Pancreas (tissue), 10 donors: ENCODE measurements around the gene ZBTB14. TPM values are rescaled to one million over a fixed set of nuclear protein-coding genes. Genes with fewer than 3 reads are reported as not detected.

Experiments
- ATAC-seq, 4 donors: fragments of 200-7000 bp; cut with Tn5 transposase; one replicate each; pipeline versions ENCODE4 v1.8.0 to v1.9.1; 2020; ENCODE audit warnings: mild to moderate bottlenecking in 4 of 4, moderate library complexity in 4 of 4
- DNase-seq, 6 donors: peaks; one replicate each; pipeline ENCODE4 v3.0.0-alpha.2; 2020
- FAIRE-seq: peaks from 2 replicates; lab custom pipeline; 2012; peaks lifted over from hg19 to GRCh38; lab: Jason Lieb, UNC
- H3K27ac ChIP-seq, 4 donors: fragments of 200-600 bp; sonication (generic); 1 replicate in 3 of 4; 2 replicates in 1 of 4; pipeline versions ENCODE4 v1.5.0 to v1.8.0; 2020
- H3K27me3 ChIP-seq, 4 donors: fragments of 200-600 bp; one replicate each; pipeline ENCODE4 v1.8.0; 2021
- H3K36me3 ChIP-seq, 3 donors: fragments of 200-600 bp; sonication (generic) in 1 of 3; one replicate each; pipeline versions ENCODE4 v1.5.0 to v1.8.0; 2020 to 2021
- H3K4me1 ChIP-seq, 3 donors: fragments of 200-600 bp; one replicate each; pipeline ENCODE4 v1.8.0; 2021
- H3K4me3 ChIP-seq, 4 donors: fragments of 200-600 bp; sonication (generic) in 2 of 4; one replicate each; pipeline versions ENCODE4 v1.5.0 to v1.8.0; 2020 to 2021
- H3K9me3 ChIP-seq, 4 donors: fragments of 200-600 bp; one replicate each; pipeline ENCODE4 v1.8.0; 2021
- WGBS, 2 donors: extraction: QIAGEN DNeasy Blood & Tissue Kit; methylation state at CpG; one replicate each; pipeline ENCODE4 v1.1.7; 2013; 5-methylcytosine and 5-hydroxymethylcytosine counted together
- intact Hi-C, 3 donors: fragments of 100-400 bp; cut with DNase I; formaldehyde crosslinking; loops; one replicate each; pipeline versions ENCODE4 v1.11.1 to v1.14.2; 2022
- polyA plus RNA-seq, 2 donors: library from polyadenylated mRNA; stranded (reverse); fragments of 200-250 nt; gene quantifications; one replicate each; pipeline ENCODE4 v1.2.3, GENCODE V29; 2013
- total RNA-seq, 6 donors: library from RNA; stranded (reverse); fragmentation: NEBNext Ultra II Directional in 4 of 6; extraction: Animal tissue kit (Norgen Biotek cat#: 25700) in 4 of 6; gene quantifications; one replicate each; pipeline versions ENCODE4 v1.2.1 to v1.2.4, GENCODE V29; 2021 to 2023
- TF ChIP-seq, protein P1 (sequence below), 4 donors: fragments of 200-600 bp; sonication (generic) in 3 of 4; IDR thresholded peaks; one replicate each; pipeline versions ENCODE4 v1.5.0 to v1.8.0; 2021; ENCODE audit warnings: antibody characterized with exemption in 4 of 4
- donor health status: healthy with polysubstance abuse.
- donor health status: DM: no; HTN: no; CAD: no; lungs with moderate emphysema.
- donor health status: DM: no; HTN: no; CAD: no.
- donor health status: control.
- donor health status: control.
- donor health status: Bipolar disorder and iron deficiency.
- donor health status: DM: yes; HTN: yes; CAD: no.
- donor health status: DM: no; HTN: no; CAD: no.
- donor health status: DM: no; HTN: no; CAD: no.
- donor health status: DM: yes; HTN: yes; CAD: no.

ZBTB14 gene
- total and polyA plus RNA-seq, 8 donors: 3.6 to 7.9 (median 6.8) TPM

DNA sequence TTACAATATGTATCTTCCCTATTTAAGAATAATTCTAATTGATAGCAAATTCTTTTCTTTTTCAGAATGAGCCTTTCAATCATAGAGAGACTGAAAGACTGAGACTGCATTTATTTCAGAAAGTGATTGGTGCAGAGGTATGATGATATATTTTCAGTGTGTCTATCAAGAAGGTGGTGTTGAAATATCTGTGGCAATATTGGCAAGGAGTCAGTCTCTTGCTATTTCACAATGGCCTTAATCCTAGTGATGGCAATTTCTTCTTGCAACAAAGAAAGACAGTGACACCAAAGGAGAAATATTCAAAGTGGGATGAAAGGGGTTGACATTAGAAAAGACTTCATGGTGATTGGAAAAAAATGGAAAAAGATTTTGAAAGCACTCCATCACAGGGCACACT, 21.7 kb upstream of the ZBTB14 start:
- DNase-seq: no peak
- TF ChIP-seq, protein P1, sequence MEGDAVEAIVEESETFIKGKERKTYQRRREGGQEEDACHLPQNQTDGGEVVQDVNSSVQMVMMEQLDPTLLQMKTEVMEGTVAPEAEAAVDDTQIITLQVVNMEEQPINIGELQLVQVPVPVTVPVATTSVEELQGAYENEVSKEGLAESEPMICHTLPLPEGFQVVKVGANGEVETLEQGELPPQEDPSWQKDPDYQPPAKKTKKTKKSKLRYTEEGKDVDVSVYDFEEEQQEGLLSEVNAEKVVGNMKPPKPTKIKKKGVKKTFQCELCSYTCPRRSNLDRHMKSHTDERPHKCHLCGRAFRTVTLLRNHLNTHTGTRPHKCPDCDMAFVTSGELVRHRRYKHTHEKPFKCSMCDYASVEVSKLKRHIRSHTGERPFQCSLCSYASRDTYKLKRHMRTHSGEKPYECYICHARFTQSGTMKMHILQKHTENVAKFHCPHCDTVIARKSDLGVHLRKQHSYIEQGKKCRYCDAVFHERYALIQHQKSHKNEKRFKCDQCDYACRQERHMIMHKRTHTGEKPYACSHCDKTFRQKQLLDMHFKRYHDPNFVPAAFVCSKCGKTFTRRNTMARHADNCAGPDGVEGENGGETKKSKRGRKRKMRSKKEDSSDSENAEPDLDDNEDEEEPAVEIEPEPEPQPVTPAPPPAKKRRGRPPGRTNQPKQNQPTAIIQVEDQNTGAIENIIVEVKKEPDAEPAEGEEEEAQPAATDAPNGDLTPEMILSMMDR (IDR thresholded peaks at IDR 0.05): no peak
- no peak overlapping the region for H3K4me3 ChIP-seq
- no peak overlapping the region for H3K27ac ChIP-seq
- no peaks in the 10 kb centered on the region for H3K36me3 ChIP-seq
- no peaks in the 10 kb centered on the region for H3K4me1 ChIP-seq
- no peaks in the 10 kb centered on the region for H3K27me3 ChIP-seq
- intact Hi-C loops: no loop called here
- no peaks in the 10 kb centered on the region for H3K9me3 ChIP-seq
- FAIRE-seq: no peak
- no peak for ATAC-seq

DNA sequence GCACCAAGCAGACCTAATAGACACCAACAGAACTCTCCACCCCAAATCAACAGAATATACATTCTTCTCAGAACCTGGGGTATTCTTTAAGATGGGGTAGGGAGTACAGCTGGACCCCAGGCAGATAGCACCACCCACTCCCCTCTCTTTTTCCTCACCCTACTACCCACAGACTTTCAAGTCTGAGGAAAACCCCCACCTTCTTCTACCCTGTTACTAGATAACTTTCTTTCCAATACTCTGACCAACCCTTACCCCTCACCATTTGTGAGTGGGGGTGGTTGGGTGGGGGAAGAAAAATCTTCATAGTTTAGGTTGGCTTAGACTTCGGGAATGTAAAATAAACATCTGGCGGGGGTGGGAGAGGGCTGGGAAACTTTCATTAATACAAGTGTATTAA, 20.3 kb upstream of the ZBTB14 start:
- no peak for DNase-seq
- intact Hi-C loops: no loop called here
- FAIRE-seq: no peak
- no peak overlapping the region for H3K27ac ChIP-seq
- no peaks in the 10 kb centered on the region for H3K27me3 ChIP-seq
- TF ChIP-seq, protein P1 (IDR thresholded peaks at IDR 0.05): no peak
- H3K36me3 ChIP-seq: no peaks in the 10 kb centered on the region
- ATAC-seq: no peak
- H3K4me1 ChIP-seq: peaks cover 0 to 3% (median 0%) of the 10 kb centered on the region in 3 donors
- no peak overlapping the region for H3K4me3 ChIP-seq
- 65 to 74% methylated on average over 2 of the region's 2 CpGs for WGBS, 2 donors
- no peaks in the 10 kb centered on the region for H3K9me3 ChIP-seq

DNA sequence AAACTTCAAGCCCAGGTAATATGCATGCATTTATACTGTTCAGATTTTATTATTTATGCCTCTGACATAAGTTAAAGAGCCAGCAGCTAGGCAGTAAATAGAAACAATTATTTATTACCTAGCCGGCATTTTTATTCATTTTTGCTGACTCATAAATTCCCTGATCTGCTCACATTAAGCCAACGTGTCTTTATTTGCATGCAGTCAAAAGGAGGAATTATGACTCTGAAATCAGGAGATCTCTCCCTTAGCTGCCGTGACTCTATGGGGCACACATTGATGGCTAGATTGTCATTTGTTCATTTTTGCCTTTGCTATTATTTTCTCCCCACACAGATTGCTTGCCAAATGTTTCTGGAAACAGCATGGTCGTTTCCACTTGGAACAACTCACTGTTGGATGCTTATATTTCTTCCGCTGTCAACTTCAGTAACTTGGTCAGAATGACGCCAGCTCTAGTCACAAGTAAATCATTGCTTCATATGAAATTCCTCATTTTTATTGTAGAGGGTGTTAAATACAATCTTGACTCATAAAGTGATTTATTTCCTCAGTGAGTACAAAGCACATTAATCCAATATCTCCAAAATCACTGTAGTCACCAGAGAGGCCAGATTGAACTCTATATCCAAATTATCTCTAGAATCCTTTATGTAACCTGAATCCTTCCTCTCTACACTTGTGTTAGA, 15.9 kb upstream of the ZBTB14 start:
- Histone ChIP-seq H3K27me3 (no peaks in the 10 kb centered on the region), H3K4me3 (no peak overlapping the region), H3K36me3 (no peaks in the 10 kb centered on the region), H3K9me3 (no peaks in the 10 kb centered on the region), H3K4me1 (peaks cover 0 to 3% (median 0%) of the 10 kb centered on the region in 3 donors), H3K27ac (no peak overlapping the region)
- 24 to 31% methylated on average over 6 of the region's 6 CpGs for WGBS, 2 donors
- TF ChIP-seq, protein P1 (IDR thresholded peaks at IDR 0.05): no peak
- no peak for DNase-seq
- intact Hi-C loops: no loop called here
- ATAC-seq: peak in 3 of 4 donors; percentile 49 to 67 (median 61)
- FAIRE-seq: no peak

DNA sequence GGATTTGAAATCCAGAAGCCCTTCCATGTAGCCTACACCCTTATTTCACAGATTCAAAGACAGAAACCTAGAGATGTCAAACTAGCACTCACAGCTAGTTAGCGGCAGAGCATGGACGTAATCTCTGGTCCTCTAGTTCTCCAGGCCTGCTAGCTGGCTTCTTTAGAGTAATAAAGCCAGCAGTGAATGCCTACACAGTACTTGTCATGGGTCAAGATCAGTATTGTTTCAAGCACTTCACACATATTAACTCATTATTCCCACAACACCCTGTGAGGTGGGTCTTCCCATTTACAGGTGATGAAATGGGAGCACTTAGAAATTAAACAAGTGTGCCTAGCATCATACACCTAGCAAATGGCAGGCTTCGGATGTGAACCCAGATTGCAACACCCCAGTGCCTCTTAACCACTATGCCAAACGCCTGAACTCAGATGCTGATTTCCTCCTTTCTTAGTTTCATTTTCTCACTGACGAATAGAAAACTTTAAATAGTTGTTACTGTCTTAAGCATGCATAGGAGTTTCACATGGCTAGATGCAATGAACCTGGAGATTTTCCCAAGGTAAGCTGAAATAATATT, 14.5 kb upstream of the ZBTB14 start:
- Histone ChIP-seq H3K9me3 (no peaks in the 10 kb centered on the region), H3K4me3 (peak overlapping the region in 1 of 4 donors; percentile 22), H3K4me1 (peaks cover 0 to 3% (median 0%) of the 10 kb centered on the region in 3 donors), H3K27me3 (no peaks in the 10 kb centered on the region), H3K27ac (peak overlapping the region in 2 of 4 donors; percentile 6 to 42), H3K36me3 (no peaks in the 10 kb centered on the region)
- no peak for DNase-seq
- TF ChIP-seq, protein P1 (IDR thresholded peaks at IDR 0.05): no peak
- no peak for FAIRE-seq
- intact Hi-C loops: no loop called here
- 38 to 45% methylated on average over 5 of the region's 5 CpGs for WGBS, 2 donors
- peak; percentile 35 to 76 (median 62) for ATAC-seq

DNA sequence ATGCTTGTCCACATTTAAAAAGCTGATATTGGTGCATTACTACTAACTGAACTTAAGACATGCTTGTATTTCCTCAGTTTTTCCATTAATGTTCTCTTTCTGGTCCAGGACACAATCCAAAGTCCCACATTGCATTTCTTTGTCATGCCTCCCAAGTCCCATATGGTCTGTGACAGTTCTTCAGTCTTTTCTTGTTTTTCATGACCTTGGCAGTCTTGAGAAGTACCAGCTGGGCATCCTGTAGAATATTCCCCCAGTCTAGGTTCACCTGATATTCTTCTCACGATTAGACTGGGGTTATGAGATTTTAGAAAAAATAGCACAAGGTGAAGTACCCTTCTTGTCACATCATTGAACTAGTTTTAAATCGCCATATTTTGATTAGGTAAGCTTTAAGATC, 10.3 kb upstream of the ZBTB14 start:
- ATAC-seq: peak; percentile 65 to 89 (median 76)
- no peaks in the 10 kb centered on the region for H3K9me3 ChIP-seq
- intact Hi-C loops: no loop called here
- TF ChIP-seq, protein P1 (IDR thresholded peaks at IDR 0.05): no peak
- no peaks in the 10 kb centered on the region for H3K27me3 ChIP-seq
- FAIRE-seq: no peak
- 28 to 37% methylated on average over 2 of the region's 2 CpGs for WGBS, 2 donors
- peak overlapping the region in 1 of 4 donors; percentile 42 for H3K27ac ChIP-seq
- DNase-seq: peak in 2 of 6 donors; percentile 48 to 51
- H3K4me1 ChIP-seq: no peaks in the 10 kb centered on the region
- no peak overlapping the region for H3K4me3 ChIP-seq
- no peaks in the 10 kb centered on the region for H3K36me3 ChIP-seq
